Cardiac septum (tissue), 1 donor: Measurements from ENCODE around the gene ZFHX3. TPM values are rescaled to one million over a fixed set of nuclear protein-coding genes. Genes with fewer than 3 reads are reported as not detected.
"Not testable (repeated sequence)": the region's sequence is repeated elsewhere in the genome, so short reads cannot be mapped to it uniquely, and the experiment has no call there.

Source experiments
- DNase-seq: peaks from one replicate; pipeline ENCODE4 v3.0.0-alpha.2; 2020; ENCODE audit warnings: low spot score
- intact Hi-C: fragments of 100-400 bp; cut with DNase I; formaldehyde crosslinking; loops from one replicate; pipeline ENCODE4 v1.14.0; 2022
- total RNA-seq: library from RNA; stranded (reverse); fragmentation: NEBNext Ultra II Directional; extraction: Animal tissue kit (Norgen Biotek cat#: 25700); gene quantifications from one replicate; pipeline ENCODE4 v1.2.1, GENCODE V29; 2021
- donor health status: DM: no; HTN: no; CAD: no.

ZFHX3 gene
- total RNA-seq, 1 donor from 2014 or later = 15.7 TPM

DNA sequence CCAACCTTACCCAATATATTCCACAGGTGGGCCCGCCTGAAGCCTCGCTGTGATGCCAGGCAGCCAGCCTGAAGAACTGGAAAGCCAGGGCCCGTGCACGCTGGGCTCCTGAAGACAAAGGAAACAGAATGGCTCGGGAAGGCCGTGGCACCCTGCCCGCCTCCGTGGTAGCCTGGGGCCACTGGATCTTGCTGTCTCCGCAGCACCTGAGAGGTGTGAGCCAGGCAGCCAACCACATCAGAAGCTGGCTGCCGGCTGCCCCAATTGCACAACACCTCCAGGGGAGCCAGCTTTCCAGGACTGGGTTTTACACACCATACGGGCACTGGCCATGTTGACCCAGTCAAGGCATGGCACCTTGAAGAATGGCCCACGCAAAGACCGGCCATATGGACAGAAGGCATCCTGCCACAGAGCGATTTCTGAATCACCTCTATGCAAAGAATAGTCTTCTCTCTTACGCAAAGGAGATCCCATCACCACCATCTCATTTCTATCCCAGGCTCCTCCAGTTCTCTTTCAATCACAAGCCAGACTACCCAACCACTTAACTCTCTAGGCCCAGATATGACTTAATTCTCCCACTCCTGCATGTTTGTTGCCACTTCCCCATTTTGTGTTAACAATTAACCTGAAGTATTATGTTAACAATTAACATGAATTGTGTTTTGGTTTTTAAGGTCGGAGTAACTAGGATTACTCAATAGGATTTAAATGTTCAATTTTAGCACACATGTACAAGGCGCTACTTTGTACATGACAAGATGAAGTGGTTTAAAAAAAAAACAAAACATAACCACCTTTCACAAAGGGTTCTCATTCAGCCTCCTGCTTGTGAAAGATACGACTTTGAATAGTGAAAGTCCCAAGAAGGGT, 32.1 kb downstream of the ZFHX3 start:
- DNase-seq = no peak
- intact Hi-C loops = no loop called here

DNA sequence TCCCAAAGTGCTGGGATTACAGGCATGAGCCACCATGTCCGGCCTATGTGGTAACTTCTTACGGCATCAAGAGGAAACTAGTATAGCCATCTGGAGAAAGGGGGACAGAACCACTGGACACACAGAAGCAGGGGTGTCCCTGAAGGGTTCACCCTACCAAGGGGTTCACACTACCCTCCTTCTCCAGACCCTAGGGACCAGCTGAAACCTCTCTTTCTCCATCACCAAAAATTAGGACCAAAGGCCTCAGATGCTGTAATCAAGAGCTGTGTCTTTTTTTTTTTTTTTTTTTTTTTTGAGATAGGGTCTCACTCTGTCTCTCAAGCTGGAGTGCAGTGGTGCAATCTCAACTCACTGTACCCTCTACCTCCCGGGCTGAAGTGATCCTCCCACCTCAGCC, 33.2 kb downstream of the ZFHX3 start:
- intact Hi-C loops = no loop called here

DNA sequence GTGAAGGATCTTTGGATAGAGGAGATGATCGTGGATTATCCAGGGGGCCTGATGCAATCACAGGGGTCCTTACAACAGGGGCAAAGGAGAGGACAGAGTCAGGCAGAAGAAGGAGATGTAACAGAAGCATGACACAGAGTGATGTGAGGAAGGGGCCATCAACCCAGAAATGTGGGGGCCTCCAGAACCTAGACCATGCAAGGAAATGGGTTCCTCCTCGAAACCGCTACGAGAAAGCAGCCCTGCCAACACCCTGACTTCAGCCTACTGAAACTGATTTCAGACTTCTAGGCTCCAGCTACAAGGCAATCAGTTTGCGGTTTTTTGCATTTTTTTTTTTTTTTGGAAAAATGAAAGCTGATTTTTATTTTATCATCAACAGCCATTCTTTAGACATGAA, 34.0 kb downstream of the ZFHX3 start:
- intact Hi-C loops = no loop called here
- DNase-seq = no peak

More for the DNA sequence above, 33.2 kb downstream of the ZFHX3 start:
- DNase-seq = no peak

DNA sequence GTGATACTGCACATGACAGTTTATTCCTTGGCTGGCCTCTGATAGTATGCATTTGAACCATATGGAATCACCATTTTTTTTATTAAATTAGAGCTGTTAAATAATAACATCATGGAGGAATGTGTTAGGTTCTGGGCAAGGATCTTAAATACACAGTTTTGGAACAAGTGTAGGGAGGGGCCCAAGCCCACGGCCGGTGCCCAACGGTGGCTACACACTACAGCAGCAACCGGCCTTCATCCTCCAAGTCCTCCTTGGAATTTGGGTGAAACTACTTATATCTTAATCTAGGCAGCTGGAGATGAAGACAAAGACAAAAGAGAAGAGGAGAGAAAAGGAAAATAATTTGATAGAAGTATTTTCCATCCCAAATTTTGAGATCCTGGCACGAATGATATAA, 35.6 kb downstream of the ZFHX3 start:
- DNase-seq = no peak
- intact Hi-C loops = no loop called here

DNA sequence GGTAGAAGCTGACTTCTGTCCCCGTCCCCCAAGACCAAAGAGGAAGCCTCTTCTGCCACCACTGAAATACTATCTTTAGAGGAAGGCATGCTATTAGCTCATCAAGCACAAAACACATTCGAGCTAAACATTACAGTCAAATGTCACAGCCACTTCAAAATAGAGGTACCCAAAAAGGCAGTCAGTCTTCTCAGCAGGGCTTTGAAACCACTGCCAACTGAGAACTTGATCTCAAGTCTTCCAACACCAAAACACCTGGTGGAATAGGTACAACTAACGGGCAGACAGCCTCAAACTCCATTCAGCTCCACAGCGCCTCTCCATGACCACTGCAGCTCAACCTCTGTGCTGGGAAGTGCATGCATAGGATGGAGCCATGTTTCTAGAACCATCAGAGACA, 36.0 kb downstream of the ZFHX3 start:
- DNase-seq = no peak
- intact Hi-C loops = no loop called here

DNA sequence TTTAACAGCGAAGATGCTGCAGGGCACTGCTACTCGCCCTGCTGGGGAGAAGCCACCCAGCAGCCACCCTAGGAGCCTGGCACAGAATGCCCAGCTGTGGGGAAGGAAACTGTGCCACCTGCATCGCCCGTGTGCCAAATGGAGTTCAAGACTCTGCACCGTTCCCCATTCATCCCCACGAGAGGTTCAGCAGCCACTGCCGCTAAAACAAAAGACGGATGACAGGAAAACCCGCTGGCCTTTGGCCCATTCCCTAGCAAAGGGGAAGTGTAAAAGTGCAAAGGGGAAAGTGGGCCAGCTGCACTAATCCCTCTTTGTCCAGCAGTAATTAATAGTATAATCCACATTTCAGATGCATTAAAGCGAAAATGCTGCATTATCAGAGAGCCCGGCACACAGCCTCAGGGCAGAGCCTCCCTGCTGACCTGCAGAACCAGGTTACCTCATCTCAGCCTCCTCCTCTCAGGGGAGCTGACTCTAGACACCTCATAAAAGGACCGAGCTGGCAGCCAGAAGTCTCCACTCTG, 37.7 kb downstream of the ZFHX3 start:
- no peak for DNase-seq
- intact Hi-C loops = no loop called here

DNA sequence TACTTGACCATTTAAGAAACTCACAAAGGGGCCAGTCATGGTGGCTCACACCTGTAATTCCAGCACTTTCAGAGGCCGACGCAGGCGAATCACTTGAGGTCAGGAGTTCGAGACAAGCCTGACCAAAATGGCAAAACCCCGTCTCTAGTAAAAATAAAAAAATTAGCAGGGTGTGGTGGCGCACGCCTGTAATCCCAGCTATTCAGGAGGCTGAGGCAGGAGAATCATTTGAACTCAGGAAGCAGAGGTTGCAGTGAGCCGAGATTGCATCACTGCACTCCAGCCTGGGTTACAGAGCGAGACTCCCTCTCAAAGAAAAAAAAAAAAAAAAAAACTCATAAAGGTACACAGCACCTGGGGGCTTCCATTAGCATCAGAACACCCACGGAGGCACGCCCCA, 38.2 kb downstream of the ZFHX3 start:
- DNase-seq, intact Hi-C loops: not testable (repeated sequence)

- intact Hi-C loops = no loop called here
- DNase-seq = no peak
Measured at GRCh38 chr16:73006026-73006425, 41.9 kb downstream of the ZFHX3 start.

DNA sequence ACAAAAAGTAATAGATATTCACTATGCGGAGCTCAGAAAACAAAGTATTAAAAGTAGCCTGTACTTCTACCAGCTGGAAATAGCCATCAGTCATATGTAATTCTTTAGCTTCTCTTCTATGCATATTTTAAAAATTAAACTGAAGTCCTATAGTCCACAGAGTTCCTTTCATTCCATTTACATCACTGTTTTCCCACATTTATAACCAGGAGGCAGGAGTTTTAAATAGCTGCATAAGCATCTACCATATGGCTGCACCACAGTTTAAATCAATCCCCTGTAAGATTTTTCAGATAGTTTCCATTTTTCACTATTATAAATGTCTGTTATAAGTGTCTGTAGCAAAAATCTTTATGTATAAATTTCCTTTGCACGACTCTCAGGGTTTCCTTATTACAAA, 45.1 kb downstream of the ZFHX3 start:
- intact Hi-C loops = loop anchor here (5.0 kb wide), 1 partner anchor 39 kb away; no protein-coding TSS in a partner anchor
- no peak for DNase-seq

DNA sequence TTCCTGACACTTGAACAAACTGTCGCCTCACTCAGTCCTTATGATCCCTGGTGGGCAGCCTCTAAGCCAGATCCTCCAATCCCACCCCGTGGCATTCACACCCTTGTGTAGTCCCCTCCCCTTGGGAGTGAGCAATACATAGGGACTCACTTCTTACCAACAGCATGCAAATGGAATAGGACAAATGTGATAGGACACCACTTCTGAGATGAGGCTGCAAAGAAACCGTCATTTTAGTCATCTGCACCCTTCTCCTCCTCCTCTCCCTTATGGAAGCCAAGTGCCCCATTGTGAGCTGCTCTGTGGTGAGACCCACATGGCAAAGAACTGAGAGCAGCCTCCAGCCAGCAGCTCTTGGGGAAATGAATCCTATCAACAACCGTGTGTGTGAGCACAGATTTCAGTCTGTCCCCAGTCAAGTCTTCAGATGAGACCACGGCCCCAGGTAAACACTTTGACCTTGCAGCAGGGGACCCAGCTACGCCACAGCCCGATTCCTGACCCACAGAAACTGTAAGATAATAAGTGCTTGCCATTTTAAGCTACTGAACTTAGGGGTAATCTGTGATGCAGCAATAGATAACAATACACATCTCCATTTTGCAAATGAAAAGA, 46.9 kb downstream of the ZFHX3 start:
- intact Hi-C loops = loop anchor here (5.0 kb wide), 1 partner anchor 41 kb away; no protein-coding TSS in a partner anchor
- DNase-seq = no peak

- DNase-seq = peak; percentile 65
- intact Hi-C loops = loop anchor here (5.0 kb wide), 1 partner anchor 42 kb away; no protein-coding TSS in a partner anchor
Measured at GRCh38 chr16:73000020-73000906, 47.7 kb downstream of the ZFHX3 start.

DNA sequence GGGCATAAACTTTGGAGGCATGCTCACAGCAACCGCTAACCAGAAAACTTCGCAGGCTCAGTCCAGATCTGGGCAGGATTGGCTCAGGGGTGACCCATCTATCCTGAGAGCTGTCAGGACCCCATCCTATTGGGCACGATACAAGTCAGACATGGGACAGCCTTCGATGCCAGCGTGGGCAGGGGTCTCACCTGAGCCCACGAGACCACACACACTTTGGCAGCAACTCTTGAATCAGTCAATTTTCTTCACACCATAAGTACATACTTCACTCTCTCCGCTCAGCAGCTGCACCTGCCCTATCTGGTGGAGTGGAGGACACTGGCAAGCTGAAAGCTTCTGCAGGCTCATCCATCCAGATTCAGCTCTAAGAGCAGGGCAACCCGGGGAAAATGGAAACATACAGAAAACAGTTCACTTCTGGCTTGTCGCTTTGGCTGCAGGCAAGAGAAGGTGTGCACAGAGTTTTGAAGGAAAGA, 48.3 kb downstream of the ZFHX3 start:
- intact Hi-C loops = loop anchor here (5.0 kb wide), 1 partner anchor 43 kb away; no protein-coding TSS in a partner anchor
- DNase-seq = peak; percentile 46

- intact Hi-C loops = no loop called here
- peak; percentile 47 for DNase-seq
Measured at GRCh38 chr16:72997141-72997542, 50.8 kb downstream of the ZFHX3 start.

DNA sequence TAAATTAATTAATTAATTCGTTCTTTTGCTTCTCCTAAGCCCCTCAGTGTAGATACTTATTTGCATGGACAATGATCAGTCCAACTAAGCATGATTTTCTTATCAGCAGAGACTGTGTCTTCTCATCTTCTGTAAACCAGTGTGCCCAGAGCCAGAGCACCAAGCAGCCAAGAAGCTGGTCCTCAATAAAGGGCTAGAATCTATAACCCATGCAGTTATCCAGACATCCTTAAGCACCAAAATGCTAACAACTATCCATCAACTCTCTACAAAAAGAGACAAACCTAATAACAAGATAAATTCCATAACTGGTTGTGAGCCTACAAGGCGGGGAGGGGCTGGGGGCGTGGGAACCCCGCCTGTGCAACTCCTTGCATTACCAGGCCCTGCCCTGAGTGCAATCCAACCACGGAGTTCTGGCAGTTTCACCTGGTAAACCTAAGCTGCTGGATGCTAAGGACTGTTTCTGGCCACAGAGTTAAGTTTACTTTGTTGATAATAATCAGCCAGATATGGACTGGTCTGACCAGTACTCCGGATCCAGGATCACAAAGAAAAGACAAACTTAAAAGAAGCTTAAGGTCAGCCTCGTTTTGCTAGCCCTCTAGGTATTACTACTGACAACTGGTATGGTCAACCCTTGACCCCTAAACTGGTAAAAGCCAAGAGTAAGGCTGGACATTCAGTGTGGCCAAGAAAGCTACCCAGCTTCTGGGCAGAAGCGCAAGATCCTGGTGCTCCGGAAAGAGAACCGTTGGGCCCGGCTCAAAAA, 51.5 kb downstream of the ZFHX3 start:
- intact Hi-C loops = no loop called here
- DNase-seq = no peak

GRCh38 chr16:72995882-72996270, 52.1 kb downstream of the ZFHX3 start:
- intact Hi-C loops, DNase-seq: not testable (repeated sequence)

DNA sequence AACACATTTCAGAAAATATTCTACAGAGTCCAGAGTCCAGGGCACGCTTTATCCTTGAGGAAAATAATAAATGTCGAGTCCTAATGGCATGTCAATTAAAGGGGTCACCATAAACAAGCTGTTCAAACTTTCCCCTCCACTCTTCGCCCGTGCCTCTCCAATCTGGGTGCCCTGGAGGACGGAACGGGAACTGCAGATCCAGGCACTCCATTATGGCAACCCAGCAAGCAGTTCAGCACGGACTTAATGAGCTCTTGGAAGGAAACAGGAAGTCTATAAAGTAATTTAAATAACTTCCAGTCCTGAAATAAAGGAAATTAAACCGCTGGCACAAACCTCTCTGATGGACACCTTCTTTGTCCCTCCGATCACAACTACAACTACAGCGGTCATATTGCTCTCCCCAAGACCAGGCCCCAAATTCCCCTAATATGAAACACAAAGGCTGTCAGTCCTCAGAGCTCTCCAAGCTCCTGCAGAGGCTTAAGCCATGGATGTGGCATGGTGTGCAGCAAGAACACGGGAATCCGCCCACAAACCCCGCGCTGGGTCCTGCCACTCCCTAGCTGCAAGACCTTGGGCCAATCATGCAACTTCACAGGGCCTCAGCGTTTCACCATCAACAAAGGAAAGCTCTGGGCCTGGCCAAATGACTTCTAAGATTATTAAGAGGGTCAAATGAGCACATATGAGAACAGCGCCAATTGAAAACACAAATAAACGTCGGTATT, 52.6 kb downstream of the ZFHX3 start:
- intact Hi-C loops = no loop called here
- no peak for DNase-seq

GRCh38 chr16:72992142-72992601, 55.8 kb downstream of the ZFHX3 start:
- DNase-seq = no peak

GRCh38 chr16:72991644-72992043, 56.3 kb downstream of the ZFHX3 start:
- intact Hi-C loops = no loop called here
- DNase-seq = no peak

More at GRCh38 chr16:72992142-72992601, 55.8 kb downstream of the ZFHX3 start:
- intact Hi-C loops = no loop called here
